ENCODE data around the gene ARMH1.

ARMH1 gene

DNA sequence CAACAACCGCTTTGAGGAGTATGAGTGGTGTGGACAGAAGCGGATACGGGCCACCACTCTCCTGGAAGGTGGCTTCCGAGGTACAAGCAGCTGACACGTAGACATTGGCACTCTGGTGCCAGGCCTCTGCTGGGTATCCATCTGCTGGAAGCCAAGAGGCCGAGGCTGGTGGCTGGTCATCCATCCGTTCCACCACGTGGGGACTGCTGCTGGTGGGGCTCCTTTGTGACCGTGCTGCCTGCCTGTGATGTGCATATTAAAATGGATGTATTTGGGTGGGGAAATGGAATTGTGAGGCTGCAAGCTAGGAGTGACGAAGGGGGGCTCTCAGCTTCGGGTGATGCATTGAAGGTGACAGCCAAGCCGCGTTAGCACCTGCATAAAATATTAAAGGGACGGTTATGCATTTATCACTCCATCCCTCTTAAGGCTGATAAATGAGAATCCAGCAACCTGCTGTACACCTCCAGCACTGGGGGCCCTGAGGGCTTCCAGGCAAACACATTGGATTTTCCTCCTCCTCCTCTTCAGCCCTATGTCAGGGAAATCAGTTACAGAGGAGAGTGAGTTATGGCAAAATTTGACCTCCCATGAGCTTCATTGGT is 38.3 kb upstream of the ARMH1 start:
- no peak overlapping the region for H3K9ac ChIP-seq (ENCODE audit: low read depth, low read length, poor library complexity, severe bottlenecking)
- peaks cover 3% of the 10 kb centered on the region for H3F3A ChIP-seq (ENCODE audit: low read depth)
- H3K79me2 ChIP-seq (ENCODE audit: insufficient read depth, low read length): peaks cover 61% of the 10 kb centered on the region
- H3K27me3 ChIP-seq (ENCODE audit: insufficient read depth, low read length, poor library complexity, severe bottlenecking): peaks cover 3% of the 10 kb centered on the region
- peaks cover 60% of the 10 kb centered on the region; the same call in 1 of the 2 replicates for H3K36me3 ChIP-seq (ENCODE audit: insufficient read depth, low read length)
- TF ChIP-seq EZH2phosphoT487 (IDR thresholded peaks at IDR 0.05; ENCODE audit: borderline replicate concordance): no peak
- TF ChIP-seq, protein P1, sequence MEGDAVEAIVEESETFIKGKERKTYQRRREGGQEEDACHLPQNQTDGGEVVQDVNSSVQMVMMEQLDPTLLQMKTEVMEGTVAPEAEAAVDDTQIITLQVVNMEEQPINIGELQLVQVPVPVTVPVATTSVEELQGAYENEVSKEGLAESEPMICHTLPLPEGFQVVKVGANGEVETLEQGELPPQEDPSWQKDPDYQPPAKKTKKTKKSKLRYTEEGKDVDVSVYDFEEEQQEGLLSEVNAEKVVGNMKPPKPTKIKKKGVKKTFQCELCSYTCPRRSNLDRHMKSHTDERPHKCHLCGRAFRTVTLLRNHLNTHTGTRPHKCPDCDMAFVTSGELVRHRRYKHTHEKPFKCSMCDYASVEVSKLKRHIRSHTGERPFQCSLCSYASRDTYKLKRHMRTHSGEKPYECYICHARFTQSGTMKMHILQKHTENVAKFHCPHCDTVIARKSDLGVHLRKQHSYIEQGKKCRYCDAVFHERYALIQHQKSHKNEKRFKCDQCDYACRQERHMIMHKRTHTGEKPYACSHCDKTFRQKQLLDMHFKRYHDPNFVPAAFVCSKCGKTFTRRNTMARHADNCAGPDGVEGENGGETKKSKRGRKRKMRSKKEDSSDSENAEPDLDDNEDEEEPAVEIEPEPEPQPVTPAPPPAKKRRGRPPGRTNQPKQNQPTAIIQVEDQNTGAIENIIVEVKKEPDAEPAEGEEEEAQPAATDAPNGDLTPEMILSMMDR (conservative IDR thresholded peaks at IDR 0.05; ENCODE audit: low read length): no peak
- H3K4me2 ChIP-seq (ENCODE audit: low read depth, low read length, poor library complexity, severe bottlenecking): no peak overlapping the region
- peaks cover 28% of the 10 kb centered on the region for H3K4me1 ChIP-seq (ENCODE audit: insufficient read depth, low read length, poor library complexity, severe bottlenecking)
- H3K9me3 ChIP-seq (ENCODE audit: insufficient read depth, low read depth, low read length): no peaks in the 10 kb centered on the region
- peaks cover 25% of the 10 kb centered on the region for H4K20me1 ChIP-seq (ENCODE audit: insufficient read depth, low read length, poor library complexity, severe bottlenecking)
- H3K4me3 ChIP-seq (ENCODE audit: low read length, poor library complexity, severe bottlenecking): no peak overlapping the region
- H2AFZ ChIP-seq (ENCODE audit: low read length): no peak overlapping the region
- H3K9me2 ChIP-seq (replicated peaks; ENCODE audit: low read depth, low read length): no peaks in the 10 kb centered on the region

DNA sequence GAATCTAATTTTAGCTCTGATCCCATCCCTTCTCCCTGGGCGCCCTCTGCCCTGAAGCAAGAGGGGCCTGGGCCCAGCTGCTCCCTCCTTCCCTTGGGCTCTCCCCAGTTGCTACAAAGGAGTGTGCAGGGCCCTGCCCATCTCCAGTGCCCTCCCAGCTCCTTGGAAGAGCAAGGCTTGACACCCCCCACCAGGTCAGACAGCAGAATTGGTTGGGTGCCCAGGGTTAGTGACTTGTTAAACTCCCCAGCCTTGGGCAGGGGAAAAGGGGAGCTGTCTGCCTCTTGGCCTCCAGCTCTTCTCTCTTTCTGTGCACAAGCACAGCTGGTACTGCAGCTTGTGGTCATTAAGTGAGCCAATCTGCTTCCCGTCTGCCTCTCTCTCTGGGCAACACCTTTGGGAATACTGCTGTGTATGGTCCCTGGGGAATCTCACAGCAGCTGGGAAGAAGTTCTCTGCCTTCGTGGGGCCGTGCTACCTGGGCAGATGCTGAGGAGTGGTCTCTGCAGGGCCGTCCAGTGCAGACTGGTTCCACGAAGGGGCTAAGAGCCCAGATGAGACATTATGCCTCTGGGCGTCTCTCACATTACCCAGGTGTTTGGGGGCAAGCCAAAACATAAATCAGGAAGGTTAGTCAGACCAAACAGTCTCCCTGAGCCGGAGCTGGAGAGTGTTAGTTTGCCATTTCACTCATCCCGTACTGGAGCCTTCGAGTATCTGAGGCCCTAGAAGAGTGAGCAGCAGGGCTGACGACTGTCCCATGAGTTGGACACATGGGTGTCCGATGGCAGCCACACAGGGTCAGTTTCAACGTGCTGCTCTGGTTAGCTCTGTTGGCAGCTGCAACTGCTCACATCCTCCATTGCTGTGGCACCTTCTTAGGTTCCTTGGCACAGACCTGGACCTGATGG is 37.6 kb upstream of the ARMH1 start:
- TF ChIP-seq, protein P1 (conservative IDR thresholded peaks at IDR 0.05; ENCODE audit: low read length): no peak
- TF ChIP-seq EZH2phosphoT487 (IDR thresholded peaks at IDR 0.05; ENCODE audit: borderline replicate concordance): no peak
- Histone ChIP-seq H3K4me1 (ENCODE audit: insufficient read depth, low read length, poor library complexity, severe bottlenecking) (peaks cover 26% of the 10 kb centered on the region), H3K4me3 (ENCODE audit: low read length, poor library complexity, severe bottlenecking) (no peak overlapping the region), H4K20me1 (ENCODE audit: insufficient read depth, low read length, poor library complexity, severe bottlenecking) (peaks cover 25% of the 10 kb centered on the region), H3F3A (ENCODE audit: low read depth) (peaks cover 2% of the 10 kb centered on the region), H3K79me2 (ENCODE audit: insufficient read depth, low read length) (peaks cover 61% of the 10 kb centered on the region), H3K36me3 (ENCODE audit: insufficient read depth, low read length) (peaks cover 68% of the 10 kb centered on the region; the same call in 1 of the 2 replicates), H3K4me2 (ENCODE audit: low read depth, low read length, poor library complexity, severe bottlenecking) (no peak overlapping the region), H3K9ac (ENCODE audit: low read depth, low read length, poor library complexity, severe bottlenecking) (no peak overlapping the region), H3K27me3 (ENCODE audit: insufficient read depth, low read length, poor library complexity, severe bottlenecking) (peaks cover 2% of the 10 kb centered on the region), H3K9me3 (ENCODE audit: insufficient read depth, low read depth, low read length) (no peaks in the 10 kb centered on the region), H2AFZ (ENCODE audit: low read length) (no peak overlapping the region), H3K9me2 (replicated peaks; ENCODE audit: low read depth, low read length) (no peaks in the 10 kb centered on the region)

DNA sequence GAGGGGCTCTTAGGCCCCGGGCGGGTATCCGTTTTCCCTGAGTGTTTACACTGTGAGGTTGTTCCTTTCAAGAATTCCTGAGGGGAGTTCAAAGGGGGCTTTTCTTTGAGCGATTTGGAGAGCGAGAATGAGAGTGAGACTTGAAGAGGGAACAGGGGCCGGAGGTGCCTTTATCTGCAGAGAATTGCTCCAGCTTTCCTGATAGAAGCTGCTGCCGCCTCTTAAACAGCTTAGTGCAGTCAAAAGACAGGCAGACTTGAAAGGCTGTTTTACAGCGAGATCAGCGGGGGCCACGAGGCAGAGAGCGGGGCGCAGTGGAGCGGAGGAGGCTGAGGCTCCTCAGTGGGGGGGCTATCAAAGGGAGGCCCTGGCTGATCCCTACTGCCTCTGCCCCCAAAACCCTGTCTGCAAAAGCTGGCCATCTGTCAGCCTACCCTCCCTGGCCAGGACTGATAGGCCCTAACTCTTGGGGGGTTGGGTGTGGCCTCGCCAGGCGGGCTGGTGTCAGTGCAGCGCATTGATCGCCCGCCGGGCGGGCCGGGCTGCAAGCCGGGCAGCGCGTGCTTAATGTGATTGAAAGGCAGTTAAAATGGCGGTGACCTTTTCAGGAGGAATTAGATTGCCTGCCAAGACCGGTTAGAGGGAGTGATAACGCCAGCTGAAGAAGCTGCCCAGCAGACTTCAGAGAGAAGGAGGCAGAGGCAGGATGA is 36.7 kb upstream of the ARMH1 start:
- H3K9ac ChIP-seq (ENCODE audit: low read depth, low read length, poor library complexity, severe bottlenecking): no peak overlapping the region
- H3F3A ChIP-seq (ENCODE audit: low read depth): no peaks in the 10 kb centered on the region
- H3K27me3 ChIP-seq (ENCODE audit: insufficient read depth, low read length, poor library complexity, severe bottlenecking): no peaks in the 10 kb centered on the region
- H3K36me3 ChIP-seq (ENCODE audit: insufficient read depth, low read length): peaks cover 77% of the 10 kb centered on the region; the same call in 1 of the 2 replicates
- H3K79me2 ChIP-seq (ENCODE audit: insufficient read depth, low read length): peaks cover 58% of the 10 kb centered on the region
- TF ChIP-seq, protein P1 (conservative IDR thresholded peaks at IDR 0.05; ENCODE audit: low read length): no peak
- no peak for TF ChIP-seq EZH2phosphoT487 (IDR thresholded peaks at IDR 0.05; ENCODE audit: borderline replicate concordance)
- H3K4me3 ChIP-seq (ENCODE audit: low read length, poor library complexity, severe bottlenecking): no peak overlapping the region
- peaks cover 19% of the 10 kb centered on the region for H4K20me1 ChIP-seq (ENCODE audit: insufficient read depth, low read length, poor library complexity, severe bottlenecking)
- H3K9me2 ChIP-seq (replicated peaks; ENCODE audit: low read depth, low read length): no peaks in the 10 kb centered on the region
- no peak overlapping the region for H2AFZ ChIP-seq (ENCODE audit: low read length)
- H3K4me1 ChIP-seq (ENCODE audit: insufficient read depth, low read length, poor library complexity, severe bottlenecking): peaks cover 21% of the 10 kb centered on the region
- H3K4me2 ChIP-seq (ENCODE audit: low read depth, low read length, poor library complexity, severe bottlenecking): no peak overlapping the region
- H3K9me3 ChIP-seq (ENCODE audit: insufficient read depth, low read depth, low read length): no peaks in the 10 kb centered on the region
